SU-DHL-6 (cell line): Measurements from ENCODE around the gene ZNF728.
"Not testable (repeated sequence)": the region's sequence is repeated elsewhere in the genome, so short reads cannot be mapped to it uniquely, and the experiment has no call there.

ENCODE experiments used
- CTCF ChIP-seq: fragments of 200-600 bp; sonication (generic); IDR thresholded peaks from one replicate; pipeline ENCODE4 v1.5.1; 2017; ENCODE audit warnings: antibody characterized with exemption, mild to moderate bottlenecking, low read length, moderate library complexity; ENCODE audit not compliant: insufficient read depth, poor library complexity, severe bottlenecking
- EZH2phosphoT487 ChIP-seq: fragments of 200-600 bp; sonication (generic), shearing (Covaris generic); conservative IDR thresholded peaks from 2 replicates; pipeline ENCODE4 v1.6.1; 2018; ENCODE audit warnings: mild to moderate bottlenecking, antibody characterized with exemption, low read length, moderate library complexity, mixed read lengths

- TF ChIP-seq CTCF, EZH2phosphoT487: not testable (repeated sequence)
Observed at GRCh38 chr19:22975546-22976136, 27.3 kb downstream of the ZNF728 start.
